HK-2 (cell line): ENCODE data around the gene ASPSCR1.

ENCODE experiments used
- DNase-seq: peaks from one replicate; pipeline ENCODE4 v3.0.0-alpha.2; 2018; ENCODE audit not compliant: unreplicated experiment

The ASPSCR1 gene

GRCh38 chr17:81983011-81983638 lies 5.7 kb downstream of the ASPSCR1 start:
- no peak for DNase-seq

- DNase-seq = no peak
These were observed 6.4 kb downstream of the ASPSCR1 start for GRCh38 chr17:81983639-81984373.

- DNase-seq = no peak
These were observed 7.5 kb downstream of the ASPSCR1 start for GRCh38 chr17:81984773-81985410.

GRCh38 chr17:81986606-81987005 lies 9.2 kb downstream of the ASPSCR1 start:
- DNase-seq = no peak

- DNase-seq = no peak
These were observed 9.8 kb downstream of the ASPSCR1 start for GRCh38 chr17:81987161-81987770.

GRCh38 chr17:81990836-81991683 lies 13.6 kb downstream of the ASPSCR1 start:
- DNase-seq = no peak

GRCh38 chr17:81991684-81992305 lies 14.4 kb downstream of the ASPSCR1 start:
- DNase-seq = peak; percentile 92

GRCh38 chr17:81992306-81993102 lies 15.1 kb downstream of the ASPSCR1 start:
- no peak for DNase-seq

- no peak for DNase-seq
These were observed 16.5 kb downstream of the ASPSCR1 start for GRCh38 chr17:81993729-81994592.

GRCh38 chr17:81994593-81995462 lies 17.4 kb downstream of the ASPSCR1 start:
- DNase-seq = no peak

- no peak for DNase-seq
These were observed 18.2 kb downstream of the ASPSCR1 start for GRCh38 chr17:81995463-81996231.

GRCh38 chr17:81996232-81996756 lies 18.9 kb downstream of the ASPSCR1 start:
- no peak for DNase-seq

- DNase-seq = no peak
These were observed 19.5 kb downstream of the ASPSCR1 start for GRCh38 chr17:81996757-81997441.

- DNase-seq = no peak
These were observed 20.8 kb downstream of the ASPSCR1 start for GRCh38 chr17:81998212-81998611.

- DNase-seq = no peak
These were observed 21.4 kb downstream of the ASPSCR1 start for GRCh38 chr17:81998691-81999438.

- DNase-seq = no peak
These were observed 22.2 kb downstream of the ASPSCR1 start for GRCh38 chr17:81999587-81999975.
